Lung (tissue), 12 donors: ENCODE measurements around the gene KIAA1217. TPM values are rescaled to one million over a fixed set of nuclear protein-coding genes. Genes with fewer than 3 reads are reported as not detected.

Experiments used
- ATAC-seq: fragments of 200-7000 bp; cut with Tn5 transposase; one replicate; pipeline ENCODE4 v1.9.1; 2020; ENCODE audit warnings: moderate number of reproducible peaks; ENCODE audit not compliant: insufficient read depth, low FRiP score
- DNase-seq, 3 donors: peaks; one replicate each; pipeline ENCODE4 v3.0.0-alpha.2; 2013 to 2017
- H3K27ac ChIP-seq, 2 donors: one replicate each; pipeline ENCODE4 v1.5.1; 2013; ENCODE audit warnings: mild to moderate bottlenecking in 2 of 2, moderate library complexity in 2 of 2, control low read depth in 1 of 2, inconsistent platforms in 1 of 2, low read depth in 1 of 2, low read length in 1 of 2
- H3K27me3 ChIP-seq, 3 donors: one replicate each; pipeline ENCODE4 v1.5.1; 2013; ENCODE audit warnings: low read length in 2 of 3; ENCODE audit not compliant: control insufficient read depth in 3 of 3, insufficient read depth in 3 of 3
- H3K36me3 ChIP-seq, 4 donors: one replicate each; pipeline ENCODE4 v1.5.1; 2013; ENCODE audit warnings: low read length in 4 of 4, mild to moderate bottlenecking in 1 of 4, moderate library complexity in 1 of 4; ENCODE audit not compliant: control insufficient read depth in 4 of 4, insufficient read depth in 4 of 4
- H3K4me1 ChIP-seq, 5 donors: one replicate each; pipeline ENCODE4 v1.5.1; 2013; ENCODE audit warnings: low read length in 5 of 5, mild to moderate bottlenecking in 2 of 5, moderate library complexity in 1 of 5; ENCODE audit not compliant: control insufficient read depth in 5 of 5, insufficient read depth in 5 of 5
- H3K4me3 ChIP-seq: one replicate; pipeline ENCODE4 v1.5.1; 2013; ENCODE audit warnings: mild to moderate bottlenecking, control low read depth, moderate library complexity
- H3K9ac ChIP-seq, 2 donors: one replicate each; pipeline ENCODE4 v1.5.1; 2013; ENCODE audit warnings: low read length in 2 of 2, control low read depth in 1 of 2; ENCODE audit not compliant: insufficient read depth in 1 of 2
- H3K9me3 ChIP-seq, 4 donors: one replicate each; pipeline ENCODE4 v1.5.1; 2013; ENCODE audit warnings: low read length in 3 of 4, mild to moderate bottlenecking in 1 of 4, moderate library complexity in 1 of 4; ENCODE audit not compliant: control insufficient read depth in 4 of 4, insufficient read depth in 3 of 4
- WGBS, 2 donors: extraction: QIAGEN DNeasy Blood & Tissue Kit; methylation state at CpG; one replicate each; pipeline ENCODE4 v1.1.7; 2013; 5-methylcytosine and 5-hydroxymethylcytosine counted together
- polyA plus RNA-seq, 2 donors: library from polyadenylated mRNA; stranded (reverse); fragments of 200-250 nt; gene quantifications; one replicate each; pipeline ENCODE4 v1.2.1, GENCODE V29; 2013
- total RNA-seq, 2 donors: library from RNA; depleted of rRNA in 1 of 2; stranded (reverse); fragments of >200 nt in 1 of 2; gene quantifications; one replicate each; pipeline ENCODE4 v1.2.1, GENCODE V29; 2014 to 2021
- TF ChIP-seq, protein P1 (sequence below): IDR thresholded peaks from 2 replicates; pipeline ENCODE4 v1.5.1; 2012; ENCODE audit warnings: mild to moderate bottlenecking; ENCODE audit errors: control extremely low read depth, extremely low read depth
- donor health status: control.
- donor health status: control.
- donor health status: Bipolar disorder and iron deficiency.
- donor health status: healthy.
- donor health status: DM: yes; HTN: yes; CAD: no.

The KIAA1217 gene
- total and polyA plus RNA-seq, 4 donors = 5.5 to 58.6 (median 24.1) TPM

- H3K4me3 ChIP-seq = no peak overlapping the region
- peaks cover 0 to 5% (median 2%) of the 10 kb centered on the region in 4 donors for H3K9me3 ChIP-seq
- no peaks in the 10 kb centered on the region for H3K27me3 ChIP-seq
- 72 to 80% methylated on average over 2 of the region's 2 CpGs for WGBS, 2 donors
- no peak overlapping the region for H3K27ac ChIP-seq
- no peaks in the 10 kb centered on the region for H3K36me3 ChIP-seq
- TF ChIP-seq, protein P1, sequence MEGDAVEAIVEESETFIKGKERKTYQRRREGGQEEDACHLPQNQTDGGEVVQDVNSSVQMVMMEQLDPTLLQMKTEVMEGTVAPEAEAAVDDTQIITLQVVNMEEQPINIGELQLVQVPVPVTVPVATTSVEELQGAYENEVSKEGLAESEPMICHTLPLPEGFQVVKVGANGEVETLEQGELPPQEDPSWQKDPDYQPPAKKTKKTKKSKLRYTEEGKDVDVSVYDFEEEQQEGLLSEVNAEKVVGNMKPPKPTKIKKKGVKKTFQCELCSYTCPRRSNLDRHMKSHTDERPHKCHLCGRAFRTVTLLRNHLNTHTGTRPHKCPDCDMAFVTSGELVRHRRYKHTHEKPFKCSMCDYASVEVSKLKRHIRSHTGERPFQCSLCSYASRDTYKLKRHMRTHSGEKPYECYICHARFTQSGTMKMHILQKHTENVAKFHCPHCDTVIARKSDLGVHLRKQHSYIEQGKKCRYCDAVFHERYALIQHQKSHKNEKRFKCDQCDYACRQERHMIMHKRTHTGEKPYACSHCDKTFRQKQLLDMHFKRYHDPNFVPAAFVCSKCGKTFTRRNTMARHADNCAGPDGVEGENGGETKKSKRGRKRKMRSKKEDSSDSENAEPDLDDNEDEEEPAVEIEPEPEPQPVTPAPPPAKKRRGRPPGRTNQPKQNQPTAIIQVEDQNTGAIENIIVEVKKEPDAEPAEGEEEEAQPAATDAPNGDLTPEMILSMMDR = no peak
- ATAC-seq = no peak
- H3K9ac ChIP-seq = no peak overlapping the region
- no peak for DNase-seq
- peaks cover 0 to 7% (median 0%) of the 10 kb centered on the region in 5 donors for H3K4me1 ChIP-seq
These were observed 28.0 kb upstream of the KIAA1217 start for GRCh38 chr10:24180891-24181290.

GRCh38 chr10:24184455-24184854, 24.5 kb upstream of the KIAA1217 start:
- DNase-seq = no peak
- no peak overlapping the region for H3K27ac ChIP-seq
- no peak for ATAC-seq
- no peak overlapping the region for H3K9ac ChIP-seq
- 87 to 88% methylated on average over 1 of the region's 1 CpG for WGBS, 2 donors
- H3K4me3 ChIP-seq = no peak overlapping the region
- H3K4me1 ChIP-seq = peaks cover 0 to 7% (median 0%) of the 10 kb centered on the region in 5 donors
- TF ChIP-seq, protein P1 = no peak
- H3K27me3 ChIP-seq = no peaks in the 10 kb centered on the region
- no peaks in the 10 kb centered on the region for H3K9me3 ChIP-seq
- no peaks in the 10 kb centered on the region for H3K36me3 ChIP-seq

DNA sequence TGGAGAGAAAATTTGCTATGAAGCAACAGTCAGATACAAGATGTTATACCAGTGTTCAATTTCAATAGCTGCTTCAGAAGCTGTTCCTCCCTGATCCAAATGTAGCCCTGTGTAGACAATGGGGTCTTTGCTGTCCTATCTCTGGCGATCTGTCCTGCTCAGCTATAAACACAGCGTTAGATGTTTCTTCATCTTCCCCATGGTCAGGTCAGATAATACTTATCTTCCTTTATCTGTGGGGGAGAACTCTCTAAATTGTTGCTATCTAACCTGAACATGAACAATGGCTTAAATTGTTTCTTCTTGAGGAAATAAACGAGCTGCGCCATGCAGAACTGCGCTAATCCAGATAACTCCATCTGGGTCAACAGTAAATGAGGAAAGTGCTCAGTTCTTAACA, 15.6 kb upstream of the KIAA1217 start:
- Histone ChIP-seq H3K36me3 (no peaks in the 10 kb centered on the region), H3K4me3 (no peak overlapping the region), H3K27me3 (no peaks in the 10 kb centered on the region), H3K4me1 (peaks cover 0 to 7% (median 3%) of the 10 kb centered on the region in 5 donors), H3K27ac (no peak overlapping the region), H3K9me3 (no peaks in the 10 kb centered on the region), H3K9ac (no peak overlapping the region)
- 64 to 68% methylated on average over 5 of the region's 5 CpGs for WGBS, 2 donors
- no peak for DNase-seq
- no peak for ATAC-seq
- TF ChIP-seq, protein P1 = no peak

GRCh38 chr10:24197263-24197662, 11.7 kb upstream of the KIAA1217 start:
- no peak overlapping the region for H3K9ac ChIP-seq
- peaks cover 0 to 7% (median 3%) of the 10 kb centered on the region in 5 donors for H3K4me1 ChIP-seq
- H3K9me3 ChIP-seq = no peaks in the 10 kb centered on the region
- H3K36me3 ChIP-seq = no peaks in the 10 kb centered on the region
- H3K27ac ChIP-seq = no peak overlapping the region
- DNase-seq = no peak
- TF ChIP-seq, protein P1 = no peak
- no peak overlapping the region for H3K4me3 ChIP-seq
- ATAC-seq = no peak
- WGBS, 2 donors = 73 to 77% methylated on average over 2 of the region's 2 CpGs
- no peaks in the 10 kb centered on the region for H3K27me3 ChIP-seq
